Measurements from ENCODE around the gene ANKRD13A.

DNA sequence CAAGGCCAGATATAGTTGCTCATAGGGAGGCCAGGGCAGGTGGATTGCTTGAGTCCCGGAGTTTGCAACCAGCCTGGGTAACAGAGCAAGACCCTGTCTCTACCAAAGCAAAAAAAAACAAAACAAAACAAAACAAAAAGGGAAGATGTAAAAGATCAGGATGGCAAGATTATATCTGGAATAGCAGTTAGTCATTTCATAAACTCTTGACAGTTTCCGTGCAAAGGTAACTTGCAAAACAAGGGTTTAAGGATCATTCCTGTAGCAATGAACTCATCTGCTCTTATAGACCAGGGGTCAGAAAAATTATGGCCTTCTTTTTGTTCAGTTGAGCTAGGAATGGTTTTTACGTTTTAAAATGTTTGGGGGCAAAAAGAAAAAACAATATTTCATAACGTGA is 32.7 kb upstream of the ANKRD13A start:
- TF ChIP-seq POLR2A (IDR thresholded peaks at IDR 0.05; ENCODE audit: low read depth, low read length) (no peak), TAF1 (IDR thresholded peaks at IDR 0.05; ENCODE audit: low read depth, low read length) (no peak)
